B cell (primary cell): Measurements from ENCODE around the gene TRNAU1AP.

ENCODE experiments used
- EZH2 ChIP-seq: IDR thresholded peaks from 2 replicates; pipeline ENCODE4 v1.6.1; 2012; ENCODE audit warnings: borderline replicate concordance, low read depth, mild to moderate bottlenecking, moderate library complexity, low read length; ENCODE audit not compliant: insufficient read depth, poor library complexity, severe bottlenecking
- TF ChIP-seq, protein P1 (sequence below): fragments of 200-600 bp; IDR thresholded peaks from one replicate; pipeline ENCODE4 v1.8.0; 2022; ENCODE audit warnings: antibody characterized with exemption, mild to moderate bottlenecking

GRCh38 chr1:28577738-28578536, 25.1 kb downstream of the TRNAU1AP start:
- TF ChIP-seq, protein P1, sequence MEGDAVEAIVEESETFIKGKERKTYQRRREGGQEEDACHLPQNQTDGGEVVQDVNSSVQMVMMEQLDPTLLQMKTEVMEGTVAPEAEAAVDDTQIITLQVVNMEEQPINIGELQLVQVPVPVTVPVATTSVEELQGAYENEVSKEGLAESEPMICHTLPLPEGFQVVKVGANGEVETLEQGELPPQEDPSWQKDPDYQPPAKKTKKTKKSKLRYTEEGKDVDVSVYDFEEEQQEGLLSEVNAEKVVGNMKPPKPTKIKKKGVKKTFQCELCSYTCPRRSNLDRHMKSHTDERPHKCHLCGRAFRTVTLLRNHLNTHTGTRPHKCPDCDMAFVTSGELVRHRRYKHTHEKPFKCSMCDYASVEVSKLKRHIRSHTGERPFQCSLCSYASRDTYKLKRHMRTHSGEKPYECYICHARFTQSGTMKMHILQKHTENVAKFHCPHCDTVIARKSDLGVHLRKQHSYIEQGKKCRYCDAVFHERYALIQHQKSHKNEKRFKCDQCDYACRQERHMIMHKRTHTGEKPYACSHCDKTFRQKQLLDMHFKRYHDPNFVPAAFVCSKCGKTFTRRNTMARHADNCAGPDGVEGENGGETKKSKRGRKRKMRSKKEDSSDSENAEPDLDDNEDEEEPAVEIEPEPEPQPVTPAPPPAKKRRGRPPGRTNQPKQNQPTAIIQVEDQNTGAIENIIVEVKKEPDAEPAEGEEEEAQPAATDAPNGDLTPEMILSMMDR: no peak
- TF ChIP-seq EZH2: no peak
